Measurements from ENCODE around the gene GRM7. TPM values are rescaled to one million over a fixed set of nuclear protein-coding genes. Genes with fewer than 3 reads are reported as not detected.

The GRM7 gene
- total and polyA plus RNA-seq, 4 donors: 0.08 to 0.33 TPM; not detected in 2

DNA sequence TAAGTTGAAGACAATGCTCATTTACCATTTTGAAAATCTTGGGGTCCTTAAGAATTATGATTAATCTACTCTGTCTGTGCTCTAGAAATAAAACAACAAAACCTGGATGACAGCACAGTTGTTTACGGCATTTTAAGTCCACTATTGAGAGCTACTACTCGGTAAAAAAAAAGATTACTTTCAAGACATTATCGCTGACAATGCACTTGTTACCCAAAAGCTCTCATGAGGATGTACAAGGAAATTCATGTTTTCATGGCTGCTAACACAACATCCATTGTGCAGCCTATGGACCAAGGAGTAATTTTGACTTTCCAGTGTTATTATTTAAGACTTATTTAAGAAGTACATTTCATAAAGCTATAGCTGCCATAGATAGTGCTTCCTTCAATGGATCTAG, 221.3 kb downstream of the GRM7 start (continued):
- TF ChIP-seq, protein P1, sequence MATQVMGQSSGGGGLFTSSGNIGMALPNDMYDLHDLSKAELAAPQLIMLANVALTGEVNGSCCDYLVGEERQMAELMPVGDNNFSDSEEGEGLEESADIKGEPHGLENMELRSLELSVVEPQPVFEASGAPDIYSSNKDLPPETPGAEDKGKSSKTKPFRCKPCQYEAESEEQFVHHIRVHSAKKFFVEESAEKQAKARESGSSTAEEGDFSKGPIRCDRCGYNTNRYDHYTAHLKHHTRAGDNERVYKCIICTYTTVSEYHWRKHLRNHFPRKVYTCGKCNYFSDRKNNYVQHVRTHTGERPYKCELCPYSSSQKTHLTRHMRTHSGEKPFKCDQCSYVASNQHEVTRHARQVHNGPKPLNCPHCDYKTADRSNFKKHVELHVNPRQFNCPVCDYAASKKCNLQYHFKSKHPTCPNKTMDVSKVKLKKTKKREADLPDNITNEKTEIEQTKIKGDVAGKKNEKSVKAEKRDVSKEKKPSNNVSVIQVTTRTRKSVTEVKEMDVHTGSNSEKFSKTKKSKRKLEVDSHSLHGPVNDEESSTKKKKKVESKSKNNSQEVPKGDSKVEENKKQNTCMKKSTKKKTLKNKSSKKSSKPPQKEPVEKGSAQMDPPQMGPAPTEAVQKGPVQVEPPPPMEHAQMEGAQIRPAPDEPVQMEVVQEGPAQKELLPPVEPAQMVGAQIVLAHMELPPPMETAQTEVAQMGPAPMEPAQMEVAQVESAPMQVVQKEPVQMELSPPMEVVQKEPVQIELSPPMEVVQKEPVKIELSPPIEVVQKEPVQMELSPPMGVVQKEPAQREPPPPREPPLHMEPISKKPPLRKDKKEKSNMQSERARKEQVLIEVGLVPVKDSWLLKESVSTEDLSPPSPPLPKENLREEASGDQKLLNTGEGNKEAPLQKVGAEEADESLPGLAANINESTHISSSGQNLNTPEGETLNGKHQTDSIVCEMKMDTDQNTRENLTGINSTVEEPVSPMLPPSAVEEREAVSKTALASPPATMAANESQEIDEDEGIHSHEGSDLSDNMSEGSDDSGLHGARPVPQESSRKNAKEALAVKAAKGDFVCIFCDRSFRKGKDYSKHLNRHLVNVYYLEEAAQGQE (IDR thresholded peaks at IDR 0.05): no peak

DNA sequence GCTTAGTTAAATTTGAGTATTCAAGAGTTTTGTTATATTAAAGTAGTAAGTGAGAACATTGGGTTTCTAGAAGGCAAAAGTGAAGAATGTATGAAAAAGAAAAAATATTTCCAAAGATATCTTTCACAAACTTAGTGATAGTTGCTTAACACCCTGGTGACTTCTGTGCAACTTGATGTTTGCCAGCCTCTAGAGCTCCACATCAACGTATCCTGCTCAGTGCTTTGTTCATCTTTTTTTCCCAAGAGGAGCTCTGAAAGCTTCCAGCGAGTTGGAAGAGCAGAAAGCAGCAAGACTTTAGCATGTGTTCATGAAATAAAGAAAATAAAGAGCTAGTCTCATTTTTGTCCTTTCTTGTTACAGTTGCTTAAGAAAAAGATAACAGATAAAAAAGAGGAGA, 225.5 kb downstream of the GRM7 start:
- no peaks in the 10 kb centered on the region for H3K27me3 ChIP-seq (ENCODE audit: control insufficient read depth in 4 of 4, insufficient read depth in 4 of 4, low read length in 3 of 4)

More for the DNA sequence above, 225.5 kb downstream of the GRM7 start:
- no peaks in the 10 kb centered on the region for H3K9me3 ChIP-seq (ENCODE audit: control insufficient read depth in 4 of 4, low read length in 3 of 4)
- H3K27ac ChIP-seq (ENCODE audit: low read depth in 1 of 2, low read length in 2 of 2): no peak overlapping the region
- no peak overlapping the region for H3K4me3 ChIP-seq (ENCODE audit: low read depth in 1 of 3, low read length in 3 of 3)
- DNase-seq (ENCODE audit: low spot score): no peak
- no peaks in the 10 kb centered on the region for H3K36me3 ChIP-seq (ENCODE audit: control insufficient read depth in 4 of 4, insufficient read depth in 3 of 4, low read depth in 1 of 4, low read length in 3 of 4)
- WGBS: 46% methylated on average over 2 of the region's 2 CpGs
- TF ChIP-seq, protein P2, sequence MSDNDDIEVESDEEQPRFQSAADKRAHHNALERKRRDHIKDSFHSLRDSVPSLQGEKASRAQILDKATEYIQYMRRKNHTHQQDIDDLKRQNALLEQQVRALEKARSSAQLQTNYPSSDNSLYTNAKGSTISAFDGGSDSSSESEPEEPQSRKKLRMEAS (IDR thresholded peaks at IDR 0.05): no peak
- TF ChIP-seq GABPA (IDR thresholded peaks at IDR 0.05 in 1 of 2, conservative IDR thresholded peaks at IDR 0.05 in 1 of 2) (no peak), FOXA2 (IDR thresholded peaks at IDR 0.05) (no peak), TAF1 (conservative IDR thresholded peaks at IDR 0.05) (no peak), JUND (IDR thresholded peaks at IDR 0.05) (no peak), SP1 (IDR thresholded peaks at IDR 0.05) (no peak), RXRA (IDR thresholded peaks at IDR 0.05) (no peak), YY1 (IDR thresholded peaks at IDR 0.05) (no peak), RAD21 (IDR thresholded peaks at IDR 0.05) (no peak), HNF4G (IDR thresholded peaks at IDR 0.05) (no peak), EGR1 (IDR thresholded peaks at IDR 0.05; ENCODE audit: low read depth in 2 of 2) (no peak), NR2F2 (IDR thresholded peaks at IDR 0.05) (no peak)
- TF ChIP-seq, protein P3, sequence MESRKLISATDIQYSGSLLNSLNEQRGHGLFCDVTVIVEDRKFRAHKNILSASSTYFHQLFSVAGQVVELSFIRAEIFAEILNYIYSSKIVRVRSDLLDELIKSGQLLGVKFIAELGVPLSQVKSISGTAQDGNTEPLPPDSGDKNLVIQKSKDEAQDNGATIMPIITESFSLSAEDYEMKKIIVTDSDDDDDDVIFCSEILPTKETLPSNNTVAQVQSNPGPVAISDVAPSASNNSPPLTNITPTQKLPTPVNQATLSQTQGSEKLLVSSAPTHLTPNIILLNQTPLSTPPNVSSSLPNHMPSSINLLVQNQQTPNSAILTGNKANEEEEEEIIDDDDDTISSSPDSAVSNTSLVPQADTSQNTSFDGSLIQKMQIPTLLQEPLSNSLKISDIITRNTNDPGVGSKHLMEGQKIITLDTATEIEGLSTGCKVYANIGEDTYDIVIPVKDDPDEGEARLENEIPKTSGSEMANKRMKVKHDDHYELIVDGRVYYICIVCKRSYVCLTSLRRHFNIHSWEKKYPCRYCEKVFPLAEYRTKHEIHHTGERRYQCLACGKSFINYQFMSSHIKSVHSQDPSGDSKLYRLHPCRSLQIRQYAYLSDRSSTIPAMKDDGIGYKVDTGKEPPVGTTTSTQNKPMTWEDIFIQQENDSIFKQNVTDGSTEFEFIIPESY (IDR thresholded peaks at IDR 0.05): no peak
- TF ChIP-seq, protein P4, sequence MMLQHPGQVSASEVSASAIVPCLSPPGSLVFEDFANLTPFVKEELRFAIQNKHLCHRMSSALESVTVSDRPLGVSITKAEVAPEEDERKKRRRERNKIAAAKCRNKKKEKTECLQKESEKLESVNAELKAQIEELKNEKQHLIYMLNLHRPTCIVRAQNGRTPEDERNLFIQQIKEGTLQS (IDR thresholded peaks at IDR 0.05): no peak
- TF ChIP-seq, protein P1 (IDR thresholded peaks at IDR 0.05): no peak
- TF ChIP-seq, protein P5, sequence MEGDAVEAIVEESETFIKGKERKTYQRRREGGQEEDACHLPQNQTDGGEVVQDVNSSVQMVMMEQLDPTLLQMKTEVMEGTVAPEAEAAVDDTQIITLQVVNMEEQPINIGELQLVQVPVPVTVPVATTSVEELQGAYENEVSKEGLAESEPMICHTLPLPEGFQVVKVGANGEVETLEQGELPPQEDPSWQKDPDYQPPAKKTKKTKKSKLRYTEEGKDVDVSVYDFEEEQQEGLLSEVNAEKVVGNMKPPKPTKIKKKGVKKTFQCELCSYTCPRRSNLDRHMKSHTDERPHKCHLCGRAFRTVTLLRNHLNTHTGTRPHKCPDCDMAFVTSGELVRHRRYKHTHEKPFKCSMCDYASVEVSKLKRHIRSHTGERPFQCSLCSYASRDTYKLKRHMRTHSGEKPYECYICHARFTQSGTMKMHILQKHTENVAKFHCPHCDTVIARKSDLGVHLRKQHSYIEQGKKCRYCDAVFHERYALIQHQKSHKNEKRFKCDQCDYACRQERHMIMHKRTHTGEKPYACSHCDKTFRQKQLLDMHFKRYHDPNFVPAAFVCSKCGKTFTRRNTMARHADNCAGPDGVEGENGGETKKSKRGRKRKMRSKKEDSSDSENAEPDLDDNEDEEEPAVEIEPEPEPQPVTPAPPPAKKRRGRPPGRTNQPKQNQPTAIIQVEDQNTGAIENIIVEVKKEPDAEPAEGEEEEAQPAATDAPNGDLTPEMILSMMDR (IDR thresholded peaks at IDR 0.05; ENCODE audit: low read depth, low read length, missing input control): no peak
- H3K9ac ChIP-seq (ENCODE audit: low read depth in 1 of 2, low read length in 2 of 2): no peak overlapping the region
- no peaks in the 10 kb centered on the region for H3K4me1 ChIP-seq (ENCODE audit: control insufficient read depth in 4 of 4, insufficient read depth in 4 of 4, low read length in 3 of 4)

All from liver (tissue), 9 donors.